Calu3 (cell line): ENCODE data around the gene ZSCAN21. TPM values are rescaled to one million over a fixed set of nuclear protein-coding genes. Genes with fewer than 3 reads are reported as not detected.
"Not testable (repeated sequence)": the region's sequence is repeated elsewhere in the genome, so short reads cannot be mapped to it uniquely, and the experiment has no call there.

ENCODE experiments used
- BruUV-seq: library from RNA; stranded (reverse); fragments of 400-500 nt; replicated peaks from 2 replicates; lab custom pipeline; 2021; lab: Mats Ljungman, UMichigan
- CTCF ChIA-PET: fragments of 300-600 bp; sonication (Branson Sonifier 250); formaldehyde crosslinking; loops from one replicate; lab custom pipeline; 2022; ENCODE audit warnings: antibody characterized with exemption; lab: Charles Lee
- DNase-seq: peaks from one replicate; pipeline ENCODE4 v3.0.0; 2022
- H3K27ac Mint-ChIP-seq: one replicate; pipeline ENCODE4 v1.8.0; 2022; ENCODE audit warnings: mixed read lengths; ENCODE audit not compliant: unreplicated experiment
- H3K27me3 Mint-ChIP-seq: one replicate; pipeline ENCODE4 v1.8.0; 2022; ENCODE audit warnings: mixed read lengths; ENCODE audit not compliant: unreplicated experiment
- H3K36me3 Mint-ChIP-seq: one replicate; pipeline ENCODE4 v1.8.0; 2022; ENCODE audit warnings: mild to moderate bottlenecking, moderate library complexity, mixed read lengths; ENCODE audit not compliant: insufficient read depth, unreplicated experiment
- H3K4me1 Mint-ChIP-seq: one replicate; pipeline ENCODE4 v1.8.0; 2022; ENCODE audit warnings: mild to moderate bottlenecking, low read depth, mixed read lengths; ENCODE audit not compliant: unreplicated experiment
- H3K4me3 Mint-ChIP-seq: one replicate; pipeline ENCODE4 v1.8.0; 2022; ENCODE audit warnings: mild to moderate bottlenecking, low read depth, moderate library complexity, mixed read lengths; ENCODE audit not compliant: unreplicated experiment
- H3K9me3 Mint-ChIP-seq: one replicate; pipeline ENCODE4 v1.8.0; 2022; ENCODE audit warnings: low read depth, mixed read lengths; ENCODE audit not compliant: unreplicated experiment
- intact Hi-C: fragments of 100-400 bp; cut with micrococcal nuclease; formaldehyde crosslinking; loops from one replicate; pipeline ENCODE4 v1.10.0; 2022; ENCODE audit not compliant: unreplicated experiment
- total RNA-seq: library from RNA; stranded (reverse); gene quantifications from 2 replicates; pipeline ENCODE4 v1.2.3, GENCODE V29; 2022
- TF ChIP-seq, protein P1 (sequence below): fragments of 200-600 bp; IDR thresholded peaks from one replicate; pipeline ENCODE4 v1.8.0; 2022; ENCODE audit warnings: antibody characterized with exemption; ENCODE audit not compliant: unreplicated experiment

Gene ZSCAN21
- total RNA-seq, 1 experiment from 2014 or later = 5.5 TPM

DNA sequence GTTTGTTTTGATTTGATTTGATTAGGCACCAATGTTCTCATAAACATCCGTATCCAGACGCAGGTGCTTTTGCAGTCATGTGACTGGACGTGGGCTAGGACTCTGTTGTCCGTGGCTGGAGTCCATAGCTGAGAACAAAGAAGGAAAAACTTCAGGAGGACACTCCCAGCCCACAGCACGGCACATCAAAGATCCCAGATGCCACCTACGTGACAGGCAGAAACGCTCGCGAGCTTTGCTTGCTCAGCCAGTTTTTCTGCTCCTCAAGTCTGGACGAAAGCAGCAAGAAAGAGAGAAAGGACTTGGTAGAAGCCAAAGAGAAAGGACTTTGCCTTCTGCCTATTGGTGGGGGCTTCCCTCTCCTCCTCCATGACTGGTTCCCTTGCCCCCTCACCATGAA is 41.0 kb upstream of the ZSCAN21 start:
- CTCF ChIA-PET = interaction anchor here (0.6 kb wide), 1 partner anchor 18 kb away, joined by 4 read pairs; no protein-coding TSS in a partner anchor
- Mint-ChIP-seq H3K27ac (peak overlapping the region; percentile 66), H3K4me3 (peak overlapping the region; percentile 36), H3K4me1 (peaks cover 8% of the 10 kb centered on the region), H3K9me3 (no peaks in the 10 kb centered on the region), H3K27me3 (no peaks in the 10 kb centered on the region), H3K36me3 (peaks cover 9% of the 10 kb centered on the region)
- intact Hi-C loops = no loop called here
- DNase-seq = peak; percentile 23
- no TSS peak for BruUV-seq
- TF ChIP-seq, protein P1, sequence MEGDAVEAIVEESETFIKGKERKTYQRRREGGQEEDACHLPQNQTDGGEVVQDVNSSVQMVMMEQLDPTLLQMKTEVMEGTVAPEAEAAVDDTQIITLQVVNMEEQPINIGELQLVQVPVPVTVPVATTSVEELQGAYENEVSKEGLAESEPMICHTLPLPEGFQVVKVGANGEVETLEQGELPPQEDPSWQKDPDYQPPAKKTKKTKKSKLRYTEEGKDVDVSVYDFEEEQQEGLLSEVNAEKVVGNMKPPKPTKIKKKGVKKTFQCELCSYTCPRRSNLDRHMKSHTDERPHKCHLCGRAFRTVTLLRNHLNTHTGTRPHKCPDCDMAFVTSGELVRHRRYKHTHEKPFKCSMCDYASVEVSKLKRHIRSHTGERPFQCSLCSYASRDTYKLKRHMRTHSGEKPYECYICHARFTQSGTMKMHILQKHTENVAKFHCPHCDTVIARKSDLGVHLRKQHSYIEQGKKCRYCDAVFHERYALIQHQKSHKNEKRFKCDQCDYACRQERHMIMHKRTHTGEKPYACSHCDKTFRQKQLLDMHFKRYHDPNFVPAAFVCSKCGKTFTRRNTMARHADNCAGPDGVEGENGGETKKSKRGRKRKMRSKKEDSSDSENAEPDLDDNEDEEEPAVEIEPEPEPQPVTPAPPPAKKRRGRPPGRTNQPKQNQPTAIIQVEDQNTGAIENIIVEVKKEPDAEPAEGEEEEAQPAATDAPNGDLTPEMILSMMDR = no peak

DNA sequence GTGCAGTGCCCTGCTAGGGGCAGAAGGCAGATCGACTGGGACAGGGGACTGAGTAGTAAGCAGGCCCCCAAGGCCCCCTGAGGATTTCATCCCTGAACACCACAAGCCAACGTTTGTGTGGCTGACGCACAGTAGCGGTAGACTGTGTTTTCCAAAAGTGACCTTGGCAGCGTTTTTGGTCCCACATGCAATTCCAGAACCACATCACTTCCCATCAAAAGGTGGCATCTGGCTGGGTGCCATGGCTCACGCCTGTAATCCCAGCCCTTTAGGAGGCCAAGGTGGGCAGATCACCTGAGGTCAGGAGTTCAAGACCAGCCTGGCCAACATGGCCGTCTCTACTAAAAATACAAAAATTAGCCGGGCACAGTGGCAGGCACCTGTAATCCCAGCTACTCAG is 39.6 kb upstream of the ZSCAN21 start:
- BruUV-seq, DNase-seq, H3K4me1 Mint-ChIP-seq, H3K9me3 Mint-ChIP-seq, H3K27me3 Mint-ChIP-seq, H3K36me3 Mint-ChIP-seq, H3K27ac Mint-ChIP-seq, intact Hi-C loops, H3K4me3 Mint-ChIP-seq: not testable (repeated sequence)
- CTCF ChIA-PET = interaction anchor here (0.6 kb wide), 2 partner anchors 10 to 56 kb away, joined by 3 read pairs; no protein-coding TSS in a partner anchor

DNA sequence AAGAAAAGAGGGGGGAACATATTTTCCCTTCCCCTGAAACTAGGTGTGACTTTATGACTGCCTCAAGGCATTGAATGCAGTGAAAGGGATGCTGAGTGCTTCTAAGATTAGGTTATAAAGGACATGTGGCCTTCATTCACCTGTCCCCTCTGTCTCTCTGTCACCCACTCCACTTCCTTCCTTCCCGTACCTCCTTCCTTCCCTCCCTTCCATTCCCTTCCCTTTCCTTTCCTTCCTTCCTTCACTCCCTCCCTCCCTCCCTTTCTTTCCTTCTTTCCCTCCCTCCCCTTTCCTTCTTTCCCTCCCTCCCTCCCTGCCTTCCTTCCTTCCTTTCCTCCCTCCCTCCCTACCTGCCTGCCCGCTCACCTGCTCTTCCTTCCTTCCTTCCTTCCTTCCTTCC is 38.7 kb upstream of the ZSCAN21 start:
- Mint-ChIP-seq H3K9me3 (no peaks in the 10 kb centered on the region), H3K27me3 (no peaks in the 10 kb centered on the region), H3K27ac (no peak overlapping the region), H3K4me1 (peaks cover 8% of the 10 kb centered on the region), H3K36me3 (peaks cover 18% of the 10 kb centered on the region), H3K4me3 (no peak overlapping the region)
- DNase-seq = no peak
- CTCF ChIA-PET = no interaction called here
- TF ChIP-seq, protein P1 = no peak
- BruUV-seq = no TSS peak
- intact Hi-C loops = no loop called here

DNA sequence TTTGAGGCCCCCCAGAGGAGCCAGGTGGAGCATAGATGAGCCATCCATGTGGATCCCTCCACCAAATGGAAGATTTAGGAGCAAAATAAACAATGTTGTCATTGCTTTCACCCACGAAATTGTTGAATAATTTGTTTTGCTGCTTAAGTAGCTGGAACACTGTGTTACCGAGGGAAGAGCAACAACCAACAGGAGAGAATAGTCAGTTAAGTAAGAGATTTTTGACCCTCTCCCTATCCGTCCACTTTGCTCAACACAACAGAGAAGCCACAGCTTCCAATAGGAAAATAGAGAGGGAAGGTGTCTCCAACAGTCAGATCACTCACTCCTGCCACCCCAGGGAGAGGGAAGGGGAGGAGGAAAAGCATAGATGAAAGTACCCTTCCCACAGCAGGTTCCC is 38.1 kb upstream of the ZSCAN21 start:
- CTCF ChIA-PET = interaction anchor here (1.2 kb wide), 1 partner anchor 32 kb away, joined by 3 read pairs; no protein-coding TSS in a partner anchor
- H3K36me3 Mint-ChIP-seq = peaks cover 24% of the 10 kb centered on the region
- H3K27me3 Mint-ChIP-seq = no peaks in the 10 kb centered on the region
- intact Hi-C loops = no loop called here
- TF ChIP-seq, protein P1 = no peak
- H3K27ac Mint-ChIP-seq = no peak overlapping the region
- peaks cover 8% of the 10 kb centered on the region for H3K4me1 Mint-ChIP-seq
- no peak for DNase-seq
- H3K9me3 Mint-ChIP-seq = no peaks in the 10 kb centered on the region
- no TSS peak for BruUV-seq
- no peak overlapping the region for H3K4me3 Mint-ChIP-seq

DNA sequence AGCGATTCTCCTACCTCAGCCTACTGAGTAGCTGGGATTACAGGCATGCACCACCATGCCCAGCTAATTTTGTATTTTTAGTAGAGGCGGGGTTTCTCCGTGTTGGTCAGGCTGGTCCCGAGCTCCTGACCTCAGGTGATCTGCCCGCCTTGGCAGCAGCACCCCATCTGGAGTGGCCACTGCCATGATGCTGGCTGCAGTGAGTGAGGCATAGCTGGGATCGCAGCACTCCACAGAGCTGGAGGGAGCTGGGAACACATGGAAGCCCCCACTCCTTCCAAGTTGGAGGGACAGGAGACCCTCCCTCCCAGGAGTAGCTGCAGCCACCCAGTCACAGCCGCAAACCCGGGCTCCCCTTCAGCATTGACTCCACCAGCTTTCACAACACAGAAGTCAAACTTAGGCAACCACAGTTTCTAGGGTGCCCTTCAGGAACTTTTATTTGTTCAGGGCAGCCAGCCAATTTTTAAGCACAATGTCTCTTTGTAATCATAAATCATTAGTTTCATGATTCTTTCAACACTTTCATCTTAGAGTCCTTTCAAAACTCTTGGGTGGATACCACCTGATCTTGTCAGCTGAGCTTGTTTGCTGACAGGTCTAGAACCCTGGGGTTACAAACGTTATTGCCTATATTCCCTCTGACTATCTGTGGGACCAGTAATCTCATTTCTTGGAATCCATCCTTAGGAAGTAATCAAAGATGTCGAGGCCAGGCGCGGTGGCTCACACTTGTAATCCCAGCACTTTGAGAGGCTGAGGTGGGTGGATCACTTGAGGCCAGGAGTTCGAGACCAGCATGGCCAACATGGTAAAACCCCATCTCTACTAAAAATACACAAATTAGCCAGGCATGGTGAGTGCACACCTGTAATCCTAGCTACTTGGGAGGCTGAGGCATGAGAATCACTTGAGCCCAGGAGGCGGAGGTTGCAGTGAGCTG is 36.9 kb upstream of the ZSCAN21 start:
- H3K4me1 Mint-ChIP-seq, H3K27me3 Mint-ChIP-seq, intact Hi-C loops, H3K4me3 Mint-ChIP-seq, H3K9me3 Mint-ChIP-seq, BruUV-seq: not testable (repeated sequence)
- peak; percentile 54 for DNase-seq
- H3K36me3 Mint-ChIP-seq = peaks cover 26% of the 10 kb centered on the region
- peak overlapping the region; percentile 67 for H3K27ac Mint-ChIP-seq
- CTCF ChIA-PET = interaction anchor here (0.5 to 1.2 kb wide), 2 partner anchors 11 to 31 kb away, joined by 3 read pairs; no protein-coding TSS in a partner anchor
